GM12865 (cell line): ENCODE results near the gene NEB.
"Not testable (repeated sequence)": the region's sequence is repeated elsewhere in the genome, so short reads cannot be mapped to it uniquely, and the experiment has no call there.

Source experiments
- DNase-seq: peaks from one replicate; pipeline ENCODE4 v3.0.0; 2010; ENCODE audit warnings: low read depth
- H3K4me3 ChIP-seq: 2 replicates; pipeline ENCODE4 v1.5.1; 2011; ENCODE audit warnings: mild to moderate bottlenecking, low read depth, low read length, control low read depth
- CTCF ChIP-seq: IDR thresholded peaks from 2 replicates; pipeline ENCODE4 v1.5.1; 2011; ENCODE audit warnings: low read length, control low read depth, low read depth, inconsistent platforms; ENCODE audit not compliant: insufficient read depth; ENCODE audit errors: missing control alignments

The NEB gene

GRCh38 chr2:151654891-151655290 lies 79.4 kb downstream of the NEB start:
- H3K4me3 ChIP-seq: no peak overlapping the region
- TF ChIP-seq CTCF: no peak
- DNase-seq: no peak

DNA sequence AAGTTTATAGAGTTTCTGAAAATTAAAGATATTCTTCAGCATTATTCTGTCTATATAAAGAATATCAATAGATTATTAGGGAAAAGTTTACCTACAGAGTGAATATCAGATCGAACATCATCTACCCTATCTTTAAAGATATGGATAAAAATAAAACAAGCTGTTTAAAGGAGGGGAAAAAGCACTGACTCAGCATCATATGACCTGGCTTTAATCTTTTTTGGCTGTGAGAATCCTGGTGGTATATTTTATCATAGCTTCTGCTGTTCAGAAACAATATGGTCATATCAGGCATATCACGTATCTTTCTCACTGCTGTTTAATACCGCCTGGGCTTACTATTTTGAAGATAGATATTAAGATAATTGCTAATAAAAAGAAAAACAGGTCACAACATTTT lies 80.2 kb downstream of the NEB start:
- no peak overlapping the region for H3K4me3 ChIP-seq
- TF ChIP-seq CTCF: no peak
- no peak for DNase-seq

GRCh38 chr2:151651274-151651673 lies 83.0 kb downstream of the NEB start:
- DNase-seq: no peak
- TF ChIP-seq CTCF: no peak
- H3K4me3 ChIP-seq: no peak overlapping the region

DNA sequence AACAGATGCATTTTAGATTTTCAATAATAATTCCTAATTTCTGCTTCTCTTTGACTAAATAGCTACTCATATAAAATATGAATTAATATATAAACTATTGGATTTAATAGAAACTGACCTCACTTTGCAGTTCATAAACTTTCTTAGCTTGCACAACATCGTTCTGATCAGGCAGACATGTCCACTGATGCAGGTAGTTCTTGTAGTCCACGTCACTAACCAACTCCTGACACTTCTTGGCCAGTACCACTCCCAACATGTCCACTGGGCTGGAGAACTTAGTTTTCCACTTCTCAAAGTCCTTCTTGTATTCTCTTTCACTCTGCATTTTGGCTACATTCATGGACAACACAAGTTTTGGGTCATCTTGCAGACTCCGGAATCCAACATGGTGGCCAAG lies 83.8 kb downstream of the NEB start:
- DNase-seq: no peak
- no peak for TF ChIP-seq CTCF
- H3K4me3 ChIP-seq: no peak overlapping the region

GRCh38 chr2:151649966-151650365 lies 84.3 kb downstream of the NEB start:
- no peak for DNase-seq
- TF ChIP-seq CTCF: no peak
- H3K4me3 ChIP-seq: no peak overlapping the region

GRCh38 chr2:151649400-151649799 lies 84.9 kb downstream of the NEB start:
- no peak for DNase-seq
- no peak overlapping the region for H3K4me3 ChIP-seq
- TF ChIP-seq CTCF: no peak

DNA sequence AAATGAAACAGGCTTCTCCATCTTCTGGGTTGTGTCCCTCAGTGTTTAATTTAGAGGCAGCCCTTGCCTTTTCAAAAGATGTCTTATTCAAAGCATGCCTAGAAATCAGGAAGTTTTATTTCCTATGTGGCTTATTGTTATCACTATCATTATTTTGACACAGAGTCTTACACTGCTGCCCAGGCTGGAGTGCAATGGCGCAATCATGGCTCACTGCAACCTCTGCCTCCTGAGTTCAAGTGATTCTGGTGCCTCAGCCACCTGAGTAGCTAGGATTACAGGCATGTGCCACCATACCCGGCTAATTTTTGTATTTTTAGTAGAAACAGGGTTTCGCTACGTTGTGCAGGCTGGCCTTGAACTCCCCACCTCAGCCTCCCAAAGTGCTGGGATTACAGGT lies 87.8 kb downstream of the NEB start:
- not testable (repeated sequence) for H3K4me3 ChIP-seq, DNase-seq

DNA sequence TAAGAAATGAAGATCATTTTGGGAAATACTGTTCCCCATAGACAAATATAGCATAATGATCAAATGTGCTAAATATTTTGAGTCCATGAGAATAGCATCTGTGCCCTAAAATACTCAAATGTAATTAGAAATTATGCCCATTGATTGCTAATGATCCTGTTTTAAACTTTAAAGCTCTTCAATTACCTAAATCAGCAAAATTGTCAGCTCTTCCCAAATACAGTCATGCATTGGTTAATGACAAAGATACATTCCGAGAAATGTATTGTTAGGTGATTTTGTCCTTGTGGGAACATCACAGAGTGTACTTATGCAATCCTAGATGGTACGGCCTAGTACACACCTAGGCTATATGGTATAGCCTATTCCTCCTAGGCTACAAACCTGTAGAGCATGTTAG lies 89.7 kb downstream of the NEB start:
- no peak overlapping the region for H3K4me3 ChIP-seq
- DNase-seq: no peak
- TF ChIP-seq CTCF: no peak

DNA sequence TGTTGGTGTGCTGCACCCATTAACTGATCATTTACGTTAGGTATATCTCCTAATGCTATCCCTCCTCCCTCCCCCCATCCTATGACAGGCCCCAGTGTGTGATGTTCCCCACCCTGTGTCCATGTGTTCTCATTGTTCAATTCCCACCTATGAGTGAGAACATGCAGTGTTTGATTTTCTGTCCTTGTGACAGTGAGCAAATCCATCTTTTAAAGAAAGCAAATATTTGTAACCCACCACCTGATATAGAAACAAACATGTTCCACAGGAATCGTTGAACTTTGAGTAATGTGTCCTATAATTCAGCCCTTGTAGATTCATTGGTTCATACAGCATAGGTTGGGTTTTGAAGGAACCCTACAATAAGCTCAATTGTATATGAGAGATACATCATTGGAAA lies 92.4 kb downstream of the NEB start:
- DNase-seq, H3K4me3 ChIP-seq: not testable (repeated sequence)
